GM12872 (cell line): ENCODE data around the gene ABCD1.

Experiments
- CTCF ChIP-seq: IDR thresholded peaks from 3 replicates; pipeline ENCODE4 v1.5.1; 2011; ENCODE audit warnings: low read depth, mild to moderate bottlenecking, low read length, moderate library complexity; ENCODE audit not compliant: insufficient read depth

The ABCD1 gene

GRCh38 chrX:153773218-153773611 lies 48.6 kb downstream of the ABCD1 start:
- TF ChIP-seq CTCF = no peak

GRCh38 chrX:153773741-153774575 lies 49.3 kb downstream of the ABCD1 start:
- no peak for TF ChIP-seq CTCF

GRCh38 chrX:153774576-153775292 lies 50.1 kb downstream of the ABCD1 start:
- TF ChIP-seq CTCF = no peak

- TF ChIP-seq CTCF = no peak
Observed at GRCh38 chrX:153775293-153776119, 50.9 kb downstream of the ABCD1 start.

GRCh38 chrX:153776120-153776599 lies 51.5 kb downstream of the ABCD1 start:
- no peak for TF ChIP-seq CTCF

GRCh38 chrX:153776611-153777045 lies 52.0 kb downstream of the ABCD1 start:
- no peak for TF ChIP-seq CTCF
